Ovary (tissue), 3 donors: ENCODE data around the gene INHBC.

ENCODE experiments used
- POLR2A ChIP-seq: fragments of 450-650 bp; IDR thresholded peaks from one replicate; pipeline ENCODE4 v1.6.1; 2017; ENCODE audit warnings: antibody characterized with exemption, mild to moderate bottlenecking, moderate library complexity
- TF ChIP-seq, protein P1 (sequence below), 3 donors: fragments of 450-650 bp in 2 of 3; fragments of 200-600 bp in 1 of 3; IDR thresholded peaks; one replicate each; pipeline versions ENCODE4 v1.5.1 to v1.8.0; 2016 to 2022; ENCODE audit warnings: antibody characterized with exemption in 3 of 3, mild to moderate bottlenecking in 1 of 3
- donor health status: DM: no; HTN: no; CAD: no.

DNA sequence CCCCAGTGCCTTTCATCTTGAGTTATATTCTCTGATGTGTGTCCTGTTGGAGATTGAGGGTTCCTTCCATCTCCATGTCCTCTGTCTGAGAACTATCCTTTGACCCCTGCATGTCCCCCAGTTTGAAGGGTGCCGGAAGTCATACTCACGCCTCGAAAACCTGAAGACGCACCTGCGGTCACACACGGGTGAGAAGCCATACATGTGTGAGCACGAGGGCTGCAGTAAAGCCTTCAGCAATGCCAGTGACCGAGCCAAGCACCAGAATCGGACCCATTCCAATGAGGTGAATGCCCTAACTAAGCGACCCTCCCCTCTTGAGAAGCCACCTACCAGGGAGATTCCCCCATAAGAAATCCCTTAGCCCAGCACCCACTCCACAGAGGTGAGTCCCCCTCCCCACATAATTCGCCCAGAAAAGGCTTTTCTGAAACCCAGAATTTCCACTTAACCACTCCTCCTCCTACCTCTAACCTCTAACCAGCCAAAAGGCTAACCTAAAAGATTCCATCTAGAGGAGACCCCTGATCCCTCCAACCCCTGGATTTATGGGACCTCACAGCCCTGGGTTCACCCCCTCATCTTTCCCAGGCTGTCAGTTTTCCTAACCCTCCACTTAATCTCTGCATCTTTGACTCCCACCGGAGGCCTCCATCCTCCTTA is 32.8 kb downstream of the INHBC start:
- TF ChIP-seq, protein P1, sequence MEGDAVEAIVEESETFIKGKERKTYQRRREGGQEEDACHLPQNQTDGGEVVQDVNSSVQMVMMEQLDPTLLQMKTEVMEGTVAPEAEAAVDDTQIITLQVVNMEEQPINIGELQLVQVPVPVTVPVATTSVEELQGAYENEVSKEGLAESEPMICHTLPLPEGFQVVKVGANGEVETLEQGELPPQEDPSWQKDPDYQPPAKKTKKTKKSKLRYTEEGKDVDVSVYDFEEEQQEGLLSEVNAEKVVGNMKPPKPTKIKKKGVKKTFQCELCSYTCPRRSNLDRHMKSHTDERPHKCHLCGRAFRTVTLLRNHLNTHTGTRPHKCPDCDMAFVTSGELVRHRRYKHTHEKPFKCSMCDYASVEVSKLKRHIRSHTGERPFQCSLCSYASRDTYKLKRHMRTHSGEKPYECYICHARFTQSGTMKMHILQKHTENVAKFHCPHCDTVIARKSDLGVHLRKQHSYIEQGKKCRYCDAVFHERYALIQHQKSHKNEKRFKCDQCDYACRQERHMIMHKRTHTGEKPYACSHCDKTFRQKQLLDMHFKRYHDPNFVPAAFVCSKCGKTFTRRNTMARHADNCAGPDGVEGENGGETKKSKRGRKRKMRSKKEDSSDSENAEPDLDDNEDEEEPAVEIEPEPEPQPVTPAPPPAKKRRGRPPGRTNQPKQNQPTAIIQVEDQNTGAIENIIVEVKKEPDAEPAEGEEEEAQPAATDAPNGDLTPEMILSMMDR (IDR thresholded peaks at IDR 0.05): no peak
- no peak for TF ChIP-seq POLR2A
